Measurements from ENCODE around the gene KDELR1. TPM values are rescaled to one million over a fixed set of nuclear protein-coding genes. Genes with fewer than 3 reads are reported as not detected.

KDELR1 gene
- total RNA-seq: 10 to 100 TPM; 63.2 to 95.2 (median 73.2) TPM
- 10 to 100 TPM; 55.1 to 96.0 TPM for polyA plus RNA-seq
- long read RNA-seq, donor 1, transcript KDELR1-201 (5 exons, 1,557 nt): major isoform, 27 of 47 reads
- long read RNA-seq, donor 1, transcript KDELR1-203 (4 exons, 1,594 nt): minor isoform, 5 of 47 reads
- long read RNA-seq, donor 1, partial matches to known transcripts: 1 of 47 reads
- long read RNA-seq, donor 1, other reads (novel, unspliced or antisense): 14 of 47 reads
- long read RNA-seq, donor 2, transcript KDELR1-201 (5 exons, 1,557 nt): major isoform, 20 of 32 reads
- long read RNA-seq, donor 2, partial matches to known transcripts: 9 of 32 reads
- long read RNA-seq, donor 2, other reads (novel, unspliced or antisense): 1 of 32 reads
- long read RNA-seq, donor 3, transcript KDELR1-203 (4 exons, 1,594 nt): minor isoform, 20 of 96 reads
- long read RNA-seq, donor 3, transcript KDELR1-201 (5 exons, 1,557 nt): major isoform, 70 of 96 reads
- long read RNA-seq, donor 3, partial matches to known transcripts: 2 of 96 reads
- long read RNA-seq, donor 3, other reads (novel, unspliced or antisense): 4 of 96 reads

DNA sequence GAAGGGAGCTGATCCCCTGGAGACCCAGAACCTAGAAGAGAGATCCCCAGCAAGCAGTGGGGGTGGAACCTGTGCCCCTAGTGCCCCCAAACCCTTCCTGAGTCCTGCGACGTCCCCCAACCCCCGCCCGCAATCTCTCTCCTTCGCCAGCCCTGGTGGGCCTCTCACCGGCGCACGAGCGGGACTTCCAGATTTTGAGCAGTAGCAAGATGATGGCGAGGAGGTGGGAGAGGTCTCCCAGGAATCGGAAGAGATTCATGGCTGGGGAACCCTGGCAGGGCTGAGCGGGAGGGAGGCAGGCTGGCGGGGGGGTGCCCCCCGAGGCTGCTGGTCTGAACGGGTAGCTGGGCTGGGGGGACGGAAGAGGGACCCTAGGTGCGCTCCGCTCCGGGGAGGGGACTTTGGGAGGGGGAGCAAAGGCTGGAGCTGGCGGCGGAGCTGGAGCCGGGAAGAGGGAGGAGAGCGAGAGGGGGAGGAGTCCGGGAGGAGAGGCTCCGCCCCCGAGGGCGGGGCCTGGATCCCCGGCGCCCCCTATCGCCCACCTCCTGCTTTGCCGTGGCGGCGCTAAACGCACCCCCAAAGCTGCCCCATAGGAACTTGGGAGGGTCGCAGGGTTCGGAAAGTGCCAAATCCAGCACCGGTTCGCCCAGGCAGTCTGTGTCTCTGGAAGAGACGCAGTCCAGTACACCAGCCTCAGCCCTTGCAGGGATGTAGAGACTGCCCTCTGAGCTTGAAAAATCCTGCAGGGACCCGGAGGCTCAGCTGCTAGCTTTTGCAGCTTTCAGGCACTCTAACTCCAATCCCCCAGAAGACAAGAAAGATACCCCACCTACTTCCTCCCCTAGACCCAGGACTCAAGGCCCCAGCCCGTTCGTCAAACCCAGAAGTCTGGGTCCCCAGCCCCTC lies at the start of gene KDELR1:
Gene KDELR1 (minus strand): TSS at position 452 of the 906 bp plus-strand sequence. CDS start 193 bp downstream, at position 259.
- intact Hi-C loops (cut with DNase I): loop anchor here in 2 of 10 donors (2.0 kb wide), 2 partner anchors 53 to 77 kb away; partner anchors contain the start of genes CYTH2 (in 1 of the 2) and GRWD1 (in 1 of the 2)
- Histone ChIP-seq H3K36me3 (peaks cover 0 to 32% (median 25%) of the 10 kb centered on the region in 9 donors), H3K9me3 (no peaks in the 10 kb centered on the region), H3K27me3 (peaks cover 11 to 41% (median 40%) of the 10 kb centered on the region in 7 donors), H3K4me1 (peaks cover 0 to 21% (median 14%) of the 10 kb centered on the region in 9 donors), H3K4me3 (peak within 1 kb of the TSS; percentile 71 to 100 (median 95)), H3K27ac (peak within 1 kb of the TSS; percentile 62 to 97 (median 90))
- DNase-seq (peak; percentile 78 to 81), ATAC-seq (peak; percentile 92 to 97 (median 94))
- 5 to 6% methylated on average over 38 to 42 of the region's 42 CpGs for WGBS, 2 donors
- TF ChIP-seq CTCF (IDR thresholded peaks at IDR 0.05): peak; percentile 82 to 96 (median 92)

DNA sequence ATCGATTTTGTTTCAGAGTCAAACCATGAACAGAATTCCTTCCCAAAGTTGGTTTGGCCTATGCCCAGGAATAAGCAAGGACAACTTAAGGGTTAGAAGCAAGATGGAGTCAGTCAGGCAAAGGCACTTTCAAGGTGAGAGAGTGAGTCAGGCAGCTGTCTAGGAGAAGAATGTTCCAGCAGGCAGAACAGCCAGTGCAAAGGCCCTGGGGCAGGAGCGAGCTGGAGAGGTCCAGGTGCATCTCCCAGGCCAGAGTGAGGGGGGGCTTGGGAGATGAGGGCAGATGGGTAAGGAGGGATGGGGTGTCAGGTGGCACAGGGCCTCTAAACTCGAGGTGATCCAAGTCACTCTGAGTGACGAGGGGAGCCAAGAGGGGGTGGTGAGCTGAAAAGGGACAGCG lies 45.2 kb upstream of the KDELR1 start:
- no peak for ATAC-seq
- H3K4me1 ChIP-seq: no peaks in the 10 kb centered on the region
- H3K4me3 ChIP-seq: no peak overlapping the region
- H3K27me3 ChIP-seq: peaks cover 0 to 55% (median 14%) of the 10 kb centered on the region in 7 donors
- TF ChIP-seq CTCF (IDR thresholded peaks at IDR 0.05): no peak
- no peak overlapping the region for H3K27ac ChIP-seq
- DNase-seq: no peak
- intact Hi-C loops (cut with DNase I): no loop called here
- H3K36me3 ChIP-seq: no peaks in the 10 kb centered on the region
- no peaks in the 10 kb centered on the region for H3K9me3 ChIP-seq
- WGBS, 2 donors: 86% methylated on average over 5 of the region's 5 CpGs

DNA sequence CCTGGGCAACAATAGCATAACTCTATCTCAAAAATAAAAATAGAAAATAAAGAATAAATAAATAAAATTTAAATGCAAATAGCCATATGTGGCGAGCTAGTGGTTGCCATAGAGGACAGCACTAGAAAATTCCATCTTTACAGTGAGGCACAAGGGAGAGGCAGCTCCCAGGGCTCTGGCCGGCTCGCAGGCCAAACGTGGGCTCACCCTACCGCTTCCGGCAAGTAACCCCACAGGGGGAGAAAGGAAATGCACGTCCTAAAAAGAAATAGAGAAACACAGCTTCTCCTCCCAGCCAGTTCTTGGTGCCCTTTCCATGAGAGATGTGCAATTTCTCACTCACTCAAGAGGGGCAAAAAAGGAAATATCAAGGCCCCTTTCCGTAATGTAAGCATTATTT lies 42.0 kb upstream of the KDELR1 start:
- Histone ChIP-seq H3K4me1 (no peaks in the 10 kb centered on the region), H3K9me3 (no peaks in the 10 kb centered on the region), H3K27ac (no peak overlapping the region), H3K27me3 (peaks cover 0 to 27% (median 0%) of the 10 kb centered on the region in 7 donors), H3K36me3 (no peaks in the 10 kb centered on the region), H3K4me3 (no peak overlapping the region)
- ATAC-seq (no peak), DNase-seq (no peak)
- intact Hi-C loops (cut with DNase I): no loop called here
- 63 to 66% methylated on average over 8 of the region's 8 CpGs for WGBS, 2 donors
- TF ChIP-seq CTCF (IDR thresholded peaks at IDR 0.05): no peak

DNA sequence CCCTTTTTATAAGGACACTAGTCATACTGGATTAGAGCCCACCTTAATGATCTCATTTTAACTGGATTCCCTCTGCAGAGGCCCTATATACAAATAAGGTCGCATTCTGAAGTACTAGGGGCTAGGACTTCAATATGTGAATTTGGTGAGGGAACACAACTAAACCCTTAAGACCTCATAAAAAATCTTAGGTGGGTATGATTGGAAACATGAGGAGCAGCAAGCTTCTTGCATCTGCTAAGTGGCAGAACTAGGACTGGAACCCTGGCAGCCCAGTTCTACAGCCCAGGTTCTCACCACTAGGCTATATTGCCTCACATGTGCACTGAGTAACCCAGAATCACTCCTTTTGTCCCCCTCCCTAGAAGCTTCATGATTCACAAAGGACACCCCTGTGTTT lies 37.3 kb upstream of the KDELR1 start:
- H3K27ac ChIP-seq: no peak overlapping the region
- H3K4me3 ChIP-seq: no peak overlapping the region
- H3K27me3 ChIP-seq: no peaks in the 10 kb centered on the region
- intact Hi-C loops (cut with DNase I): no loop called here
- TF ChIP-seq CTCF (IDR thresholded peaks at IDR 0.05): no peak
- ATAC-seq: no peak
- H3K36me3 ChIP-seq: no peaks in the 10 kb centered on the region
- no peaks in the 10 kb centered on the region for H3K9me3 ChIP-seq
- H3K4me1 ChIP-seq: peaks cover 0 to 13% (median 0%) of the 10 kb centered on the region in 9 donors
- no peak for DNase-seq
- WGBS, 2 donors: 94 to 97% methylated on average over 1 of the region's 1 CpG
